ENCODE measurements around the gene HBA1.

- TF ChIP-seq, protein P1, sequence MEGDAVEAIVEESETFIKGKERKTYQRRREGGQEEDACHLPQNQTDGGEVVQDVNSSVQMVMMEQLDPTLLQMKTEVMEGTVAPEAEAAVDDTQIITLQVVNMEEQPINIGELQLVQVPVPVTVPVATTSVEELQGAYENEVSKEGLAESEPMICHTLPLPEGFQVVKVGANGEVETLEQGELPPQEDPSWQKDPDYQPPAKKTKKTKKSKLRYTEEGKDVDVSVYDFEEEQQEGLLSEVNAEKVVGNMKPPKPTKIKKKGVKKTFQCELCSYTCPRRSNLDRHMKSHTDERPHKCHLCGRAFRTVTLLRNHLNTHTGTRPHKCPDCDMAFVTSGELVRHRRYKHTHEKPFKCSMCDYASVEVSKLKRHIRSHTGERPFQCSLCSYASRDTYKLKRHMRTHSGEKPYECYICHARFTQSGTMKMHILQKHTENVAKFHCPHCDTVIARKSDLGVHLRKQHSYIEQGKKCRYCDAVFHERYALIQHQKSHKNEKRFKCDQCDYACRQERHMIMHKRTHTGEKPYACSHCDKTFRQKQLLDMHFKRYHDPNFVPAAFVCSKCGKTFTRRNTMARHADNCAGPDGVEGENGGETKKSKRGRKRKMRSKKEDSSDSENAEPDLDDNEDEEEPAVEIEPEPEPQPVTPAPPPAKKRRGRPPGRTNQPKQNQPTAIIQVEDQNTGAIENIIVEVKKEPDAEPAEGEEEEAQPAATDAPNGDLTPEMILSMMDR (IDR thresholded peaks at IDR 0.05) = no peak
- no peak for TF ChIP-seq POLR2A (IDR thresholded peaks at IDR 0.05)
Observed at GRCh38 chr16:165539-166374, 10.7 kb upstream of the HBA1 start, which contains the start of gene HBM.

Measured in testis (tissue), 2 donors.